GM12878 (cell line): ENCODE data around the gene NEK5. TPM values are rescaled to one million over a fixed set of nuclear protein-coding genes. Genes with fewer than 3 reads are reported as not detected.

Experiments used
- ATAC-seq: fragments of 200-7000 bp; cut with Tn5 transposase; 3 replicates; pipeline ENCODE4 v1.9.1; 2020; ENCODE audit warnings: mild to moderate bottlenecking, moderate library complexity
- BruUV-seq: library from RNA; stranded (reverse); fragments of 400-500 nt; replicated peaks from 2 replicates; lab custom pipeline; 2021; lab: Mats Ljungman, UMichigan
- CTCF ChIA-PET: fragments of 300-600 bp; sonication (Branson Sonifier 250); formaldehyde crosslinking; extraction: SDS; loops from one replicate; lab custom pipeline; 2021; ENCODE audit warnings: inconsistent platforms; lab: Yijun Ruan, JAX
- POLR2A ChIA-PET: fragments of 350-600 bp; formaldehyde crosslinking; extraction: SDS; loops from one replicate; lab custom pipeline; 2021; ENCODE audit warnings: inconsistent platforms; lab: Charles Lee
- RAD21 ChIA-PET: fragments of 300-600 bp; sonication (Branson Sonifier 250); formaldehyde crosslinking; loops from one replicate; lab custom pipeline; 2023; ENCODE audit warnings: antibody characterized with exemption; ENCODE audit not compliant: unreplicated experiment; lab: Charles Lee
- SMC1A ChIA-PET: fragments of 300-600 bp; sonication (Branson Sonifier 250); formaldehyde crosslinking; loops from one replicate; lab custom pipeline; 2023; ENCODE audit not compliant: unreplicated experiment, uncharacterized antibody; lab: Charles Lee
- DNase-seq: peaks from one replicate; pipeline ENCODE4 v3.0.0-alpha.2; 2011; ENCODE audit warnings: low read depth, low spot score
- FAIRE-seq: peaks from 3 replicates; lab custom pipeline; 2011; peaks lifted over from hg19 to GRCh38; lab: Jason Lieb, UNC
- H2AFZ ChIP-seq: 2 replicates; pipeline ENCODE4 v1.6.0; 2011; ENCODE audit warnings: low read depth, low read length, control low read depth; ENCODE audit not compliant: control insufficient read depth
- H3K27ac ChIP-seq: 2 replicates; pipeline ENCODE4 v1.5.1; 2011; ENCODE audit warnings: control low read depth; ENCODE audit not compliant: control insufficient read depth, insufficient read depth
- H3K27me3 ChIP-seq, 2 experiments: replicated peaks in 1 of 2; 2 replicates each; pipeline versions ENCODE4 v1.6.0 to v1.6.1; 2011; ENCODE audit warnings: low read length in 1 of 2; ENCODE audit not compliant: control insufficient read depth in 2 of 2, insufficient read depth in 2 of 2
- H3K36me3 ChIP-seq, 2 experiments: 2 replicates each; pipeline ENCODE4 v1.5.1; 2011; ENCODE audit warnings: low read length in 1 of 2; ENCODE audit not compliant: control insufficient read depth in 2 of 2, insufficient read depth in 2 of 2
- H3K4me1 ChIP-seq: 2 replicates; pipeline ENCODE4 v1.6.1; 2011; ENCODE audit warnings: mild to moderate bottlenecking, low read length, moderate library complexity, mixed read lengths; ENCODE audit not compliant: control insufficient read depth, insufficient read depth
- H3K4me2 ChIP-seq: 2 replicates; pipeline ENCODE4 v1.6.0; 2011; ENCODE audit warnings: control low read depth; ENCODE audit not compliant: control insufficient read depth, insufficient read depth
- H3K4me3 ChIP-seq: fragments of 200-600 bp; sonication (generic); 2 replicates; pipeline ENCODE4 v1.5.1; 2016
- H3K79me2 ChIP-seq: 2 replicates; pipeline ENCODE4 v1.6.0; 2011; ENCODE audit warnings: low read length; ENCODE audit not compliant: control insufficient read depth, insufficient read depth
- H3K9ac ChIP-seq: 2 replicates; pipeline ENCODE4 v1.8.0; 2011; ENCODE audit warnings: low read length, control low read depth, mixed read lengths; ENCODE audit not compliant: control insufficient read depth, insufficient read depth
- H3K9me3 ChIP-seq: replicated peaks from 3 replicates; pipeline ENCODE4 v1.5.1; 2011; ENCODE audit warnings: mild to moderate bottlenecking, low read length; ENCODE audit not compliant: control insufficient read depth, insufficient read depth
- H4K20me1 ChIP-seq: 2 replicates; pipeline ENCODE4 v1.6.0; 2011; ENCODE audit not compliant: control insufficient read depth, insufficient read depth
- BRCA1 ChIP-seq: IDR thresholded peaks from 2 replicates; pipeline ENCODE4 v1.6.1; 2011; ENCODE audit warnings: low read depth, low read length, improper control_type of control experiment
- EED ChIP-seq: sonication (generic); IDR thresholded peaks from 2 replicates; pipeline ENCODE4 v1.6.1; 2016; ENCODE audit warnings: antibody characterized with exemption, low read depth
- EGR1 ChIP-seq, 2 experiments: IDR thresholded peaks; 1 replicate in 1 of 2; 2 replicates in 1 of 2; pipeline ENCODE4 v1.6.1; 2011 to 2012; ENCODE audit warnings: low read depth in 2 of 2, low read length in 2 of 2, borderline replicate concordance in 1 of 2, mild to moderate bottlenecking in 1 of 2, moderate library complexity in 1 of 2
- ESRRA ChIP-seq: IDR thresholded peaks from 2 replicates; pipeline ENCODE4 v1.6.1; 2012; ENCODE audit warnings: mild to moderate bottlenecking, low read length, improper control_type of control experiment
- JUND ChIP-seq: IDR thresholded peaks from 2 replicates; pipeline ENCODE4 v1.6.1; 2012; ENCODE audit warnings: low read depth, mild to moderate bottlenecking, low read length, improper control_type of control experiment, moderate library complexity
- KAT2A ChIP-seq: conservative IDR thresholded peaks from 2 replicates; pipeline ENCODE4 v1.6.1; 2011; ENCODE audit warnings: low read depth, low read length; ENCODE audit not compliant: control insufficient read depth
- MEF2B ChIP-seq: fragments of 450-650 bp; IDR thresholded peaks from 2 replicates; pipeline ENCODE4 v1.6.1; 2018; ENCODE audit warnings: mild to moderate bottlenecking, moderate library complexity; ENCODE audit not compliant: partially characterized antibody, poor library complexity, severe bottlenecking
- MTA2 ChIP-seq: fragments of 450-650 bp; IDR thresholded peaks from 2 replicates; pipeline ENCODE4 v1.6.1; 2016; ENCODE audit warnings: low read depth, mild to moderate bottlenecking, moderate library complexity
- MYB ChIP-seq: fragments of 150-350 bp; IDR thresholded peaks from 2 replicates; pipeline ENCODE4 v1.6.1; 2014; ENCODE audit warnings: mild to moderate bottlenecking, low read depth, low read length, borderline replicate concordance
- MYC ChIP-seq: IDR thresholded peaks from 2 replicates; pipeline ENCODE4 v1.6.1; 2011; ENCODE audit warnings: mild to moderate bottlenecking, low read length, moderate library complexity, inconsistent platforms; ENCODE audit not compliant: insufficient read depth, insufficient replicate concordance, insufficient read length, severe bottlenecking
- NFYB ChIP-seq: IDR thresholded peaks from 2 replicates; pipeline ENCODE4 v1.6.1; 2011; ENCODE audit warnings: low read depth, mild to moderate bottlenecking, low read length, improper control_type of control experiment, moderate library complexity; ENCODE audit not compliant: insufficient read depth
- POLR2AphosphoS2 ChIP-seq: IDR thresholded peaks from 2 replicates; pipeline ENCODE4 v1.6.1; 2011; ENCODE audit warnings: low read depth, mild to moderate bottlenecking, low read length, improper control_type of control experiment, moderate library complexity
- RBBP5 ChIP-seq: fragments of 200-600 bp; sonication (generic); conservative IDR thresholded peaks from 2 replicates; pipeline ENCODE4 v1.6.1; 2016
- SMAD1 ChIP-seq: fragments of 450-650 bp; IDR thresholded peaks from 2 replicates; pipeline ENCODE4 v1.6.1; 2018; ENCODE audit warnings: mild to moderate bottlenecking, low read depth; ENCODE audit not compliant: partially characterized antibody
- ZNF274 ChIP-seq: IDR thresholded peaks from one replicate; pipeline ENCODE4 v1.8.0; 2011; ENCODE audit not compliant: insufficient read length, insufficient read depth
- WGBS: methylation state at CpG from one replicate; pipeline ENCODE4 v1.1.6; 2016; ENCODE audit warnings: low lambda C conversion rate; ENCODE audit not compliant: insufficient replicate concordance, insufficient coverage; ENCODE audit errors: missing lambda C conversion rate; 5-methylcytosine and 5-hydroxymethylcytosine counted together
- in situ Hi-C: fragments of 300-500 bp; cut with MboI; formaldehyde crosslinking; loops from 9 replicates; pipeline ENCODE4 v1.14.3; 2018; ENCODE audit warnings: mixed read lengths
- intact Hi-C: fragments of 100-400 bp; cut with micrococcal nuclease; formaldehyde crosslinking; loops from one replicate; pipeline ENCODE4 v1.14.2; 2022; ENCODE audit not compliant: unreplicated experiment
- polyA plus RNA-seq, 11 experiments: library from polyadenylated mRNA; depleted of rRNA in 4 of 11; unstranded in 6 of 11; stranded (reverse) in 5 of 11; fragments of >200 nt; fragmentation: Nextera tagmentation in 4 of 11; fragmentation: Illumina TruSeq in 1 of 11; extraction: Ambion mirVana in 4 of 11; extraction: Trizol in 1 of 11; gene quantifications; 1 replicate in 1 of 11; 2 replicates in 10 of 11; pipeline versions ENCODE4 v1.2.1 to v1.2.3, GENCODE V29; 2011 to 2016; ENCODE audit warnings: inconsistent platforms in 2 of 11, missing spikeins in 2 of 11, low read depth in 1 of 11
- total RNA-seq, 4 experiments: library from RNA; depleted of rRNA in 3 of 4; stranded (reverse); fragments of >200 nt in 3 of 4; fragmentation: Illumina TruSeq in 1 of 4; extraction: Trizol in 1 of 4; gene quantifications; 2 replicates each; pipeline versions ENCODE4 v1.2.1 to v1.2.3, GENCODE V29; 2013 to 2021
- TF ChIP-seq, protein P1 (sequence below): IDR thresholded peaks from 2 replicates; pipeline ENCODE4 v1.6.1; 2012; ENCODE audit warnings: low read depth, low read length, improper control_type of control experiment
- TF ChIP-seq, protein P2 (sequence below): IDR thresholded peaks from 2 replicates; pipeline ENCODE4 v1.6.1; 2012; ENCODE audit warnings: low read depth, low read length, improper control_type of control experiment

Gene NEK5
- total and polyA plus RNA-seq, 10 of the 15 experiments (the other 5 are each of a cell fraction or from before 2014, with no cell fraction given), result 0.04 to 0.32 (median 0.20) TPM; not detected in 6

DNA sequence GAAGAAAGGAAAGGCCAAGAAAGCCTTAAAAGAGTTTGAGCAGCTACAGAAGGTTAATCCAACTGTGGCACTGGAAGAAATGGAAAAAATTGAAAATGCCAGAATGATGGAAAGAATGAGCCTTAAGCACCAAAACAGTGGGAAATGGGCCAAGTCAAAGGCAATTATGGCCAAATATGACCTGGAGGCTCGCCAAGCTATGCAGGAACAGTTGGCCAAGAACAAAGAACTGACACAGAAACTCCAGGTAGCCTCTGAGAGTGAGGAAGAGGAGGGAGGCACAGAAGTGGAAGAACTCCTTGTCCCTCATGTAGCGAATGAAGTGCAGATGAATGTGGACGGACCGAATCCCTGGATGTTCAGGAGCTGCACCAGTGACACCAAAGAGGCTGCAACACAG, 99.3 kb downstream of the NEK5 start:
- FAIRE-seq (no peak), ATAC-seq (no peak), DNase-seq (no peak)
- Histone ChIP-seq H3K4me2 (no peak overlapping the region), H3K36me3 (peaks cover 0 to 1% of the 10 kb centered on the region in 2 experiments; a peak in 3 of 4 replicates), H3K9me3 (no peaks in the 10 kb centered on the region), H3K9ac (no peak overlapping the region), H3K4me3 (no peak overlapping the region), H3K79me2 (no peaks in the 10 kb centered on the region), H3K27ac (no peak overlapping the region), H3K27me3 (no peaks in the 10 kb centered on the region), H4K20me1 (no peaks in the 10 kb centered on the region), H3K4me1 (no peaks in the 10 kb centered on the region), H2AFZ (no peak overlapping the region)
- RAD21 ChIA-PET, result no interaction called here
- in situ Hi-C loops (no loop called here), intact Hi-C loops (no loop called here)
- SMC1A ChIA-PET, result interaction anchor here (1.5 kb wide), 1 partner anchor 9 kb away, joined by 3 read pairs; no protein-coding TSS in a partner anchor
- WGBS, result 100% methylated on average over 4 of the region's 4 CpGs
- POLR2A ChIA-PET, result no interaction called here
- BruUV-seq, result TSS peak; percentile 13
- TF ChIP-seq ESRRA, result no peak
- no peak for TF ChIP-seq JUND
- TF ChIP-seq MTA2, result no peak
- no peak for TF ChIP-seq EED
- TF ChIP-seq EGR1 (IDR thresholded peaks at IDR 0.05; ENCODE audit: borderline replicate concordance in 1 of 2, low read depth in 2 of 2, low read length in 2 of 2), result no peak
- TF ChIP-seq KAT2A, result no peak
- no peak for TF ChIP-seq POLR2AphosphoS2
- TF ChIP-seq NFYB, result no peak
- TF ChIP-seq, protein P1, sequence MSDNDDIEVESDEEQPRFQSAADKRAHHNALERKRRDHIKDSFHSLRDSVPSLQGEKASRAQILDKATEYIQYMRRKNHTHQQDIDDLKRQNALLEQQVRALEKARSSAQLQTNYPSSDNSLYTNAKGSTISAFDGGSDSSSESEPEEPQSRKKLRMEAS, result no peak
- no peak for TF ChIP-seq MEF2B
- TF ChIP-seq, protein P2, sequence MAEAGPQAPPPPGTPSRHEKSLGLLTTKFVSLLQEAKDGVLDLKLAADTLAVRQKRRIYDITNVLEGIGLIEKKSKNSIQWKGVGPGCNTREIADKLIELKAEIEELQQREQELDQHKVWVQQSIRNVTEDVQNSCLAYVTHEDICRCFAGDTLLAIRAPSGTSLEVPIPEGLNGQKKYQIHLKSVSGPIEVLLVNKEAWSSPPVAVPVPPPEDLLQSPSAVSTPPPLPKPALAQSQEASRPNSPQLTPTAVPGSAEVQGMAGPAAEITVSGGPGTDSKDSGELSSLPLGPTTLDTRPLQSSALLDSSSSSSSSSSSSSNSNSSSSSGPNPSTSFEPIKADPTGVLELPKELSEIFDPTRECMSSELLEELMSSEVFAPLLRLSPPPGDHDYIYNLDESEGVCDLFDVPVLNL, result no peak
- no peak for TF ChIP-seq SMAD1
- TF ChIP-seq RBBP5, result no peak
- no peak for TF ChIP-seq ZNF274
- TF ChIP-seq MYB, result no peak
- no peak for TF ChIP-seq MYC
- no peak for TF ChIP-seq BRCA1
- CTCF ChIA-PET, result no interaction called here
